Colonic mucosa (tissue), 4 donors: ENCODE results near the gene FXYD1. TPM values are rescaled to one million over a fixed set of nuclear protein-coding genes. Genes with fewer than 3 reads are reported as not detected.

ENCODE experiments used
- DNase-seq: peaks from one replicate; pipeline ENCODE4 v3.0.0-alpha.2; 2020
- H3K27ac ChIP-seq: fragments of 200-600 bp; one replicate; pipeline ENCODE4 v1.8.0; 2021
- H3K27me3 ChIP-seq: fragments of 200-600 bp; one replicate; pipeline ENCODE4 v1.8.0; 2021
- H3K36me3 ChIP-seq: fragments of 200-600 bp; one replicate; pipeline ENCODE4 v1.8.0; 2021
- H3K4me1 ChIP-seq: fragments of 200-600 bp; one replicate; pipeline ENCODE4 v1.8.0; 2021; ENCODE audit warnings: mild to moderate bottlenecking
- H3K4me3 ChIP-seq: fragments of 200-600 bp; one replicate; pipeline ENCODE4 v1.8.0; 2021
- H3K9ac ChIP-seq, 2 donors: one replicate each; pipeline ENCODE4 v1.7.0; 2013; ENCODE audit warnings: control low read depth in 2 of 2, low read depth in 2 of 2, low read length in 2 of 2
- H3K9me3 ChIP-seq: fragments of 200-600 bp; one replicate; pipeline ENCODE4 v1.8.0; 2021
- intact Hi-C: fragments of 100-400 bp; cut with DNase I; formaldehyde crosslinking; loops from one replicate; pipeline ENCODE4 v1.14.1; 2022
- total RNA-seq, 2 donors: library from RNA; stranded (reverse); fragmentation: NEBNext Ultra II Directional in 1 of 2; extraction: Animal tissue kit (Norgen Biotek cat#: 25700) in 1 of 2; gene quantifications; one replicate each; pipeline ENCODE4 v1.2.1, GENCODE V29; 2021
- TF ChIP-seq, protein P1 (sequence below): fragments of 200-600 bp; IDR thresholded peaks from one replicate; pipeline ENCODE4 v1.8.0; 2022; ENCODE audit warnings: antibody characterized with exemption, mild to moderate bottlenecking
- donor health status: healthy.
- donor health status: DM: no; HTN: no; CAD: no.
- donor health status: DM: no; HTN: no; CAD: no.

The FXYD1 gene
- total RNA-seq, 2 donors from 2014 or later, result 8.8 to 15.1 TPM

DNA sequence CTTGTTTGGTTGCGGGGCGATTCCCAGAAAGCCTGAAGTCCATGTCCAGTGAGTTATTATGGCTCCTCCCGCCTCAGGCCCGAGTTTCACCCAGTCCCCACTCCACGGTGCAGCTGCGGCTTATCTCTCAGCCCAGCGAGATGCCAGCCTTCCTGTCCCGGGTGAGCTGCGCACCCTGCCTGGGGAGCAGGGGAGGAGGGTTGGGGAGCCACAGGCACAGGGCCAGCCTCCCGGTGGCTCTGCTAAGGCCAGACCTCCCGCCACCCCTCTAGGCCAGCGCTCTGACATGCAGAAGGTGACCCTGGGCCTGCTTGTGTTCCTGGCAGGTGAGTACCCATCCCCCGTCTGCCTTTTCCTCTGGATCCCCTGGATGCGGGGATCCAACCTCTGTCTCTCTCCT is 19.5 kb upstream of the FXYD1 start:
- H3K27me3 ChIP-seq, result no peaks in the 10 kb centered on the region
- H3K9ac ChIP-seq, result peak overlapping the region; percentile 73 to 97
- H3K36me3 ChIP-seq, result no peaks in the 10 kb centered on the region
- H3K27ac ChIP-seq, result peak overlapping the region; percentile 92
- DNase-seq, result no peak
- H3K4me1 ChIP-seq, result peaks cover 8% of the 10 kb centered on the region
- peak overlapping the region; percentile 53 for H3K4me3 ChIP-seq
- TF ChIP-seq, protein P1, sequence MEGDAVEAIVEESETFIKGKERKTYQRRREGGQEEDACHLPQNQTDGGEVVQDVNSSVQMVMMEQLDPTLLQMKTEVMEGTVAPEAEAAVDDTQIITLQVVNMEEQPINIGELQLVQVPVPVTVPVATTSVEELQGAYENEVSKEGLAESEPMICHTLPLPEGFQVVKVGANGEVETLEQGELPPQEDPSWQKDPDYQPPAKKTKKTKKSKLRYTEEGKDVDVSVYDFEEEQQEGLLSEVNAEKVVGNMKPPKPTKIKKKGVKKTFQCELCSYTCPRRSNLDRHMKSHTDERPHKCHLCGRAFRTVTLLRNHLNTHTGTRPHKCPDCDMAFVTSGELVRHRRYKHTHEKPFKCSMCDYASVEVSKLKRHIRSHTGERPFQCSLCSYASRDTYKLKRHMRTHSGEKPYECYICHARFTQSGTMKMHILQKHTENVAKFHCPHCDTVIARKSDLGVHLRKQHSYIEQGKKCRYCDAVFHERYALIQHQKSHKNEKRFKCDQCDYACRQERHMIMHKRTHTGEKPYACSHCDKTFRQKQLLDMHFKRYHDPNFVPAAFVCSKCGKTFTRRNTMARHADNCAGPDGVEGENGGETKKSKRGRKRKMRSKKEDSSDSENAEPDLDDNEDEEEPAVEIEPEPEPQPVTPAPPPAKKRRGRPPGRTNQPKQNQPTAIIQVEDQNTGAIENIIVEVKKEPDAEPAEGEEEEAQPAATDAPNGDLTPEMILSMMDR, result no peak
- intact Hi-C loops, result no loop called here
- no peaks in the 10 kb centered on the region for H3K9me3 ChIP-seq

DNA sequence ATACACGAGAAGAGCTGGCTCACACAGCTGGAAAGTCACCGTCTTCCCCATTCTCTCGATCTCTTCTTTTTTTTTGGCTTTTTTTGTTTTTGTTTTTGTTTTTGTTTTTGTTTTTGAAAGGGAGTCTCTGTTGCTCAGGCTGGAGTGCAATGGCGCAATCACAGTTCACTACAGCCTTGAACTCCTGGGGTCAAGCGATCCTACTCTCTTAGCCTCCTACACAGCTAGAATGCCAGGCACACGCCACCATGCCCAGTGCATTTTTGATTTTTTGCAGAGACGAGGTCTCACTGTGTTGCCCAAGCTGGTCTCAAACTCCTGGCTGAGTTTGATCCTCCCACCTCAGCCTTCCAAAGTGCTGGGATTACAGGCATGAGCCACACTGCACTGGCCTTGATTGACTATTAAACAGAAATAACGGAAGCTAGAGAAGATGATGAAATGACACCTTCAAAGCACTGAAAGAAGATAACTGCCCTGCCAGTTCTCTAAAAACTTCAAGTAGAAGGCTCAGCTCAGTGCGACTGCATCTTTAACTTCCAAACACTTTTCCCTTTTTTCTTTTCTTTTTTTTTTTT is 19.0 kb upstream of the FXYD1 start:
- Histone ChIP-seq H3K4me1 (peaks cover 8% of the 10 kb centered on the region), H3K27ac (peak overlapping the region; percentile 92)

DNA sequence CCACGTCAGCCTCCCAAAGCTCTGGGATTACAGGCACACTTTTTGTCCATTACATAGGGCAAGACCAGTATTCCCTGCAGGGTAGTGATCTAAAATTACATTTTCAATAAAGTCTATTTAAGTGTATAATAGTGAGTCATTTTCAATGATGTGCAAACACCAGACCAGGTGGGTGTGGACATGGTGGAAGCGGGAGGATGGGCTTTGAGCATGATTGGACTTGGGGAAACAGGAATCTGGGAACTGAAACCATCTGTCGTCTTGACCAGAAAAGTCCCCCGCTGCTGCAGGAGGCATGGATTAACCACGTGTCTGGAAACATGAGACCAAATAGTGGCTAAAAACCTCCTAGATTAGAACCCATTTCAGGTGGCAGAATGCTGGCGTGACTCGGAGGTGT is 18.1 kb upstream of the FXYD1 start:
- DNase-seq, result peak; percentile 70
- Histone ChIP-seq H3K36me3 (no peaks in the 10 kb centered on the region), H3K27me3 (no peaks in the 10 kb centered on the region), H3K9ac (peak overlapping the region in 1 of 2 donors; percentile 80), H3K4me1 (peaks cover 13% of the 10 kb centered on the region), H3K27ac (peak overlapping the region; percentile 92), H3K4me3 (peak overlapping the region; percentile 10), H3K9me3 (no peaks in the 10 kb centered on the region)
- TF ChIP-seq, protein P1, result no peak
- intact Hi-C loops, result no loop called here

More for the DNA sequence above, 19.0 kb upstream of the FXYD1 start:
- H3K9me3 ChIP-seq, result no peaks in the 10 kb centered on the region
- intact Hi-C loops, result no loop called here
- peak overlapping the region; percentile 53 for H3K4me3 ChIP-seq
- no peak for DNase-seq
- peak overlapping the region; percentile 73 to 97 for H3K9ac ChIP-seq
- TF ChIP-seq, protein P1, result no peak
- no peaks in the 10 kb centered on the region for H3K36me3 ChIP-seq
- H3K27me3 ChIP-seq, result no peaks in the 10 kb centered on the region

DNA sequence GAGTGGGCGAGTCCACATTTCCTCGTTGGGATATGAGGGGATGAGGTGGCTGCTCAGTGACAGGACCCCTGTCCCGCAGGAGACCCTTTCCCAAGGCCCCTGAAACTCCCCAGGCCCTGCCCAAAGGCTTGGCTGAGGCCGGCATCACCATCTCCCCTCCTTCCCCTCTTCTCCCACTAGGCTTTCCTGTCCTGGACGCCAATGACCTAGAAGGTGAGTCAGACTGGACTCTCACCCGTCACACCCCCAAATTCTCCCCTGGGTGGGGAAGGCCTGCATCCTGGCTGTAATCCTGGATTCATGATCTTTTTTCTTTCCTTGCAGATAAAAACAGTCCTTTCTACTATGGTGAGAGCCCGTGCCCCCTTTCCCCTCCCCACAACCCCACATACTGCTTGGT is 17.7 kb upstream of the FXYD1 start:
- peak overlapping the region; percentile 10 for H3K4me3 ChIP-seq
- no peaks in the 10 kb centered on the region for H3K9me3 ChIP-seq
- H3K36me3 ChIP-seq, result no peaks in the 10 kb centered on the region
- TF ChIP-seq, protein P1, result no peak
- H3K27ac ChIP-seq, result peak overlapping the region; percentile 92
- no peaks in the 10 kb centered on the region for H3K27me3 ChIP-seq
- DNase-seq, result peak; percentile 80
- peaks cover 17% of the 10 kb centered on the region for H3K4me1 ChIP-seq
- intact Hi-C loops, result no loop called here
- H3K9ac ChIP-seq, result peak overlapping the region in 1 of 2 donors; percentile 80

DNA sequence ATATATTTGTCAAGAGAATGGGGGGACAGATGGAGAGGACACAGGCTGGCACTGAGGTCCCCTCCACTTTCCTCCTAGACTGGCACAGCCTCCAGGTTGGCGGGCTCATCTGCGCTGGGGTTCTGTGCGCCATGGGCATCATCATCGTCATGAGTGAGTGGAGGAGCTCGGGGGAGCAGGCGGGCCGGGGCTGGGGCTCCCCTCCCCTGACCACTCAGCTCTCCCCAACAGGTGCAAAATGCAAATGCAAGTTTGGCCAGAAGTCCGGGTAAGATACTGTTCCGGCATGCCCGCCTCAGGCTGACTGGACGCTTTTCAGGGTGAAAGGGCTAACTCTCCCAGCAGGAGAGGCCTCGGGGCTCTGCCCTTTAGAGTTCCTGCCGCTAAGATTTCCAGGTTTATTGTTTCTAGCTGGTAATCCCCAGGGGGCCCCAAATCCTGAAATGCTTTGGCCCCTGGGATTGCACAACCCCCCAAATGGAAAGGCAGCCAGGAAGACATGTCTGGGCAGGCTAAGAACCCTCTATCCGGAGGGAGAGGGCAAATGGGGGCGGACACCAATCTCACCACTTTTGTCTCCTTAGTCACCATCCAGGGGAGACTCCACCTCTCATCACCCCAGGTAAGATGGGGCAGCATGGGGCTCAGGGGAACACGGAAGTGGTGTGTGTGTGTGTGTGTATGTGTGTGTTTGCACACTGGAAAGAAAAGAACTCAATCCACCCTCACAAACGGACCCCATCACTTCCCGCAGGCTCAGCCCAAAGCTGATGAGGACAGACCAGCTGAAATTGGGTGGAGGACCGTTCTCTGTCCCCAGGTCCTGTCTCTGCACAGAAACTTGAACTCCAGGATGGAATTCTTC is 15.7 kb upstream of the FXYD1 start:
- TF ChIP-seq, protein P1, result no peak
- Histone ChIP-seq H3K27ac (peak overlapping the region; percentile 92), H3K9me3 (no peaks in the 10 kb centered on the region), H3K4me1 (peaks cover 25% of the 10 kb centered on the region), H3K36me3 (no peaks in the 10 kb centered on the region), H3K4me3 (no peak overlapping the region), H3K27me3 (no peaks in the 10 kb centered on the region), H3K9ac (peak overlapping the region in 1 of 2 donors; percentile 84)
- intact Hi-C loops, result no loop called here
- DNase-seq, result no peak
